LNCAP (cell line): ENCODE data around the gene CAPN9.

Source experiments
- TF ChIP-seq, protein P1 (sequence below): fragments of 450-650 bp; IDR thresholded peaks from 2 replicates; pipeline ENCODE4 v1.5.1; 2017; ENCODE audit warnings: mild to moderate bottlenecking

Gene CAPN9

DNA sequence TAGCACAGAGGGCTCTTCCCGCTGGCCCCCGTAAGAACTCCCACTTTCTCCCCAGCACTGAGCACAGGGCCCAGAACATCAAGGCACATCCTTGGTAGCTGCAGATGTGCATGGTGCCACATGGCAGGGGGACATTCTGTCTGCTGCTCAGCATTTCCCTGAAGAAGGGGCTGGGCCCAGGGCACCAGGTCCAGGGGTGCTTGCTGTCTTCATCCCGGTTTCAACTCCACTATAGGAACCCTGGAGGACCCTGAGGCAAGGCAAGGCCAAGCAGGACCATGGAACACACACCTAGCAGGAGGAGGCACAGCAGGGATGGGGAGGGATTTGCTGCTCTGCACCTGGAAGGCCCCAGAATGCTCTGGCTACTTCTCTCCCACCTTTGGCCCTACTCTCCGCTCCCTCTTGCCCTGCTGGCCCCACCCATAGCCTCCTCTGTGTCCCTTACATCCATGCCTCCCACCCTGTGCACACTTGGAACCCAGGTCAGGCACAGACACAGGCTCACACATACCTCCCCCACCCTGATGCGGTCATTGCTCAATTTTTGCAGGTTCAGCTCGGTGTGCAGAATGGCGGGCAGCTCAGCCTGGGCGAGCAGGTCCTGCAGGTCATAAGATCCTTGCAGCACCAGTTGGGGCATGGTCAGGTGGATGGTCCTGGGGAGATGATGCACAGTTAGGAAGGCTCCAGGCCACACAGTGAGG, 43.4 kb upstream of the CAPN9 start:
- TF ChIP-seq, protein P1, sequence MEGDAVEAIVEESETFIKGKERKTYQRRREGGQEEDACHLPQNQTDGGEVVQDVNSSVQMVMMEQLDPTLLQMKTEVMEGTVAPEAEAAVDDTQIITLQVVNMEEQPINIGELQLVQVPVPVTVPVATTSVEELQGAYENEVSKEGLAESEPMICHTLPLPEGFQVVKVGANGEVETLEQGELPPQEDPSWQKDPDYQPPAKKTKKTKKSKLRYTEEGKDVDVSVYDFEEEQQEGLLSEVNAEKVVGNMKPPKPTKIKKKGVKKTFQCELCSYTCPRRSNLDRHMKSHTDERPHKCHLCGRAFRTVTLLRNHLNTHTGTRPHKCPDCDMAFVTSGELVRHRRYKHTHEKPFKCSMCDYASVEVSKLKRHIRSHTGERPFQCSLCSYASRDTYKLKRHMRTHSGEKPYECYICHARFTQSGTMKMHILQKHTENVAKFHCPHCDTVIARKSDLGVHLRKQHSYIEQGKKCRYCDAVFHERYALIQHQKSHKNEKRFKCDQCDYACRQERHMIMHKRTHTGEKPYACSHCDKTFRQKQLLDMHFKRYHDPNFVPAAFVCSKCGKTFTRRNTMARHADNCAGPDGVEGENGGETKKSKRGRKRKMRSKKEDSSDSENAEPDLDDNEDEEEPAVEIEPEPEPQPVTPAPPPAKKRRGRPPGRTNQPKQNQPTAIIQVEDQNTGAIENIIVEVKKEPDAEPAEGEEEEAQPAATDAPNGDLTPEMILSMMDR, result no peak

DNA sequence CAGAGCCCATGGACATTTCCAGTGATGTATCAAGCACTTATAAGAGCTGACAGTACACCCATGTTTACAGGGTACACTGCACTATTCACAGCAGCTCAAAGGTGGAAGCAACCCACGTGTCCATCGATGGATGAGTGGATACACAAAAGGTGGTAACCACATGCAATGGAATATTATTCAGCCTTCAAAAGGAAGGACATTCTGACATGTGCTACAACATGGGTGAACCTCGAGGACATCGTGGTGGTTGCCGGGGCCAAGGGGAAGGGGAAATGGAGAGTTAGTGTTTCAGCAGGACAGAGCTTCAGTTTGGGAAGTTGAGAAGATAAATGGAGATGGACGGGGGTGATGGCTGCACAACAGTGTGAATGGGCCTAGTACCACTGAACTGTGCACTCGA, 42.4 kb upstream of the CAPN9 start:
- TF ChIP-seq, protein P1, result no peak

DNA sequence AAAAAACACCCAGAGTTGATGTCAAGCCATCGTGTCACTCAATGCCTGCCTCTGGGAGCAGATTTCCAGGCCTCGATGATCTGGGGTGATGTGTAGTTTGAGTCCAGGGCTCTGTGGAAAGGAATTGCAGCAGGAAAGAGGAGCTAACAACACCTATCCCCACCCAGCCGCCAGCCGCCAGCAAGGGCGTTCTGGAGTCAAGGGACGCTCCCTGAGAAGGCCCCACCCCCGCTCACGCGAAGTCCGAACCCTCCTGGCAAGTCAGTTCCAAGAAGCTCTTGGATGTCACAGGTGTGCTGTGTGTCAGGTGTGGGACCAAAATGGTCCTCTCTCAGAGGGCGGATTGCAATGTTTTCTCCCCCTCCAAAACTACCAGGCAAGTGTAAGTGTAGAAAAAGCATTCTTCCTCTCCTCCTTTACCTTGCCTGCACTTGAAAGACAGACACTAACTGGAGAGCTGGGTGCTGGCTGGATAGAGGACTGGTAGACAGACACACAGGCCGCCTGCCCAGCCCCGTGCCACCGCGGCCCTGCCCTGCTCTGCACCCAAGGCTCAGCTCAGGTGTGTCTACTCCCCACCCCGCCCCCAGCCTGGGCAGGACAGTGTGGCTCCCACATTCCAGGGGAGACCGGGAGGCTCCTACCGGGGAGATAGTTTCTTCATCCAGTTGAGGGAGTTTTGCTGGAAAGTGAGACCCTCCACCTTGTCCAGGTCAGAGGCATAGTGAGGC, 41.7 kb upstream of the CAPN9 start:
- TF ChIP-seq, protein P1, result no peak

DNA sequence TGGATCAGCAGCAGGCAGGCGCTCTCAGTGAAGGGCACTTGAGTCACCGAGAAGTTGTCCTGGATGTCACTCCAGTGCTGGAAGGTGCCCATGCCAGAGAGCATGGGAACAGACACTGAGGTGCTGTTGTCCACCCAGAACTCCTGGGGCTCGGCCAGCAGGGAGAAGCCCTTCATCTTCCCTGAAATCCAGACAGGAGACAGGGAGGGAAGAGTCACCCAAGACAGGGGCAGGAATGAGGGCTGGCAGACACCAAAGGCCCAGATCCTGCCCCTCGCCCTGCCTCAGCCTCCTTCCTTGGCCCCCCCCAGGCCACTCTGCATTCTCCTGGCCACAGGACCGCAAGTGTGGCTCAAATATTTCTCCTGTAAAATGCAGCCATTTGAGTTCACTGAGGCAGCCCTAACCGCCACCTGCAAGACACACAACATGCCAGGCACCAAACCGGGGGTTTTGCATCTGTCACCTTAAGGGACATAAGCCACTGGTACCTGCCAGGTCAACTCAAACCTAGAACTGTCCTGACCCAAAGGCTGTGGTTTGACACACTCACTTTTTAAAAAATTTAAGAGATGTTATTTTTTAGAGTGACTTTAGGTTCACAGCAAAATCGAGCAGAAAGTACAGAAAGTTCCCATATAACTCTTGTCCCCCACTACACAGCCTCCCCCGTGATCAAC, 41.0 kb upstream of the CAPN9 start:
- TF ChIP-seq, protein P1, result no peak

DNA sequence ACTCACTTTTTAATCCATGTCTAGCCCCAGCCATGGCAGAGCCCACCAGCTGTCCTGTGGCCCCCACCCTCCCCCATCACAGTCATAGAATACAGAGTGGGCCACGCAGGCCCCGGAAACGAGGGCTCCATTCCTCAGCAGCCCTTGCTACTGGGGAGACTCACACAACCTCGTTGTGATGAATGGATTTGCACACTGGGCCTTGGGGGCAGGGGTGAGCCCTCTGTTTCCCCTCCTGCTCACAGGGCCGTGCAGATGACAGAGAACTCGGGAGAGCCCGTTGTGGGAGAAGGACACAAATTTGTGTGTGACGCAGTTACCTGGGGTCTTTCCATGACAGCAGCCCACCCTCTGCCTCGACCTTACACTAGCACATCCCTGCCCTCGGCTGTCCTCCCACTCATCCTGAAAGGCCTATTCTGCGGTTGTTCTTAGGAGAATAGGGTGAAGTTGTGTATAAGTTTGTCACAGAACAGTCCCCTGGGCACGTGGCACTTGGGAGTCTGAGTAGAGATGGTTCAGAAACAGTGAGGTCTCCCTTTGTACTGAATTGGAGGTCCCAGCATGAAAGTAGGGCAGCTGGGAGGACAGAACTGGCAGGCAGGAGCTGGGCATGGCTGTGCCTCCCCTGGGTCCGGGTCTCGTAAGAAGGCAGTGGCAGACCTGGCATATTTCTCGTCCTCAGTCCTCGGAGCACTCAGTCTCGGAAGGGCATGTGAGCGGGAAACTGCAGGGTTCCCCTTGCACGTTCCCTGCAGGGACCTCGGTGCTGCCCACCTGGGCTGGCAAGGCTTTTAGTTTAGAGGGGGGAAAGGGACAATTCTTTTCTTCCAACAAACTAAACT, 40.1 kb upstream of the CAPN9 start:
- TF ChIP-seq, protein P1, result no peak

DNA sequence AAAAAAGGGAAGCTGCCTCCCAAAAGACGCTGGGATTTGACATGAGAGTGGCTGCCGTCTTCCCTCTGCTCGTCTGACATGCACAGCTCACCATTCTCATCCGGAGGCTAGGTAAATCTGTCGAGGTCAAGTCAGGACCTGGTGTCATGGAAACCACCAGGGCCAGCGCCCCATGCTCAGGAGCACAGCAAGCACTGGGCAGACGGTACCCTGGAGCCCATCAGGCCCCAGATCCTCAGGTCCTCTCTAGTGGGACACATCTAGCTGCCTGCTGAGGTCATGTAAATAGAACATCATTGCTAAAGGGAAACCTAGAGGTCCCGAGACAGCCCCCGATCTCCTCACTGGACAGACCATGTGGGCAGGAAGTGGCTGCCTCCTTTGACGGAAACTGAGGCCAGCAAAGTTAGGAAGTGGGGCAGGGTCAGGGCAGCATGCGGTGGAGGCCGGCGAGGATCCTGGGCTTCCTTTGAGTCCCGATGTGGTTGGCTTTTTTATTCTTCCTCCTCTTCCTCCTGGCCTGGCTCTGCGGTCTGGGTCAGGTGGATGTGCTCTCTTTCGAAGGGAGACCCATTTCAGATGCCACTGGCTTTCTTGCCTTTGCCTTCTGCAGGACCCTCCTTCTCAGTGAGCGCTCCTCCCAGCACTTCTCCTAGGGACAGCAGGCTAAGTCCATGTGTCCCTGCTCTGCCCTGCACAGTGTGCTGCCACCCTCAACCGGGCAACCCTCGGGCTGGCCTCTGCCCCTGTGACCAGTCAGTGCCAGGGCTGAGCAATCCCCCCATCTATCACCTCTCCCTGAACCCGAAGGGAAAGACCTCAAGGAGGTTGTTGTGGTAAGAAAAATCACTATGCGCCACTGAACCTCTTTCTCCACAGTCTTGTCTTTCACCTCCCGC, 39.2 kb upstream of the CAPN9 start:
- TF ChIP-seq, protein P1, result no peak
